Activated T-cell treated with anti-CD3 and anti-CD28 coated beads for 4 hours (primary cell): ENCODE measurements around the gene RLBP1.
A peak's percentile ranks its signal among the peaks of the same experiment; 100 is the strongest.
"Not testable (repeated sequence)": the region's sequence is repeated elsewhere in the genome, so short reads cannot be mapped to it uniquely, and the experiment has no call there.

Source experiments
- DNase-seq: peaks from one replicate; pipeline ENCODE4 v3.0.0-alpha.2; 2020

Gene RLBP1

DNA sequence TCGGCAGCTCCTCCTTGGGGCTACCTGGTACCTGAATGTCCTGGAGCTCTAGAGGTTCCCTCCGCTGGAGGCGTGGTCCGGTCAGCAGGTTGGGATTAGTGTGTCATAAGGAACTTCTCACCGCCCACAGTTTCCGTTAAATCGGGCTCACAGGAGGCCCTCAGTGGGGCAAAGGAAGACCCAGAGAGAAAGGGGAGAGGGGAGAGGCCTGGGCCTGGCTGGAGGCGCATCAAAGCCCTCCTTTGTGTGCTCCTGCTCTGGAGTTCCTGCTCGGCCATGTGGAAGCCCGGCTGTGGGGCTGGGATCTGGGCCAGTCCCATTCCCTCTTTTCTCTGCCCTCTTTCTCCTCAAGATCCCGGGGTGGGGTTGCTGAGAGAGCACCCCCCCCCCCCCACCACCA lies at the start of gene RLBP1:
RLBP1 (minus strand) TSS at position 37 of the 400 bp plus-strand sequence. CDS start 2,604 bp downstream, outside the sequence.
- no peak for DNase-seq

GRCh38 chr15:89250142-89250541 lies 28.8 kb upstream of the RLBP1 start:
- not testable (repeated sequence) for DNase-seq

- no peak for DNase-seq
Observed at GRCh38 chr15:89248584-89248983, 27.2 kb upstream of the RLBP1 start.

DNA sequence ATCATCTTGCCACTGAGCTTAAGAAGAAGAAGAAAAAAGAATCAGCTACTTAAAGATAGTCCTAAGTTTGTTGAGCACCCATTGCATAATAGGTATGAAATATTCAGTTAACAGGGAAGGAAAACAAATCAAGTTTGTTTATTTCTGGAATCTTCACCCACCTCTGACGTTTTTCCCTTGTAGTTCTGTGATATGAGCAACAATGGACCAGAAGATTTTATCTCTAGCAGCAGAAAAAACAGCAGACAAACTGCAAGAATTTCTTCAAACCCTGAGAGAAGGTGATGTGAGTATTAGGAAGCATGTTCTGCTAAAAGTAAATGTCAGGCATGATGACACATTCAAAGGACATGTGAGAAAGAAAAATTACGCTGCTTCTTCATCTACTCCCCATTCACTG lies 26.1 kb upstream of the RLBP1 start:
- DNase-seq: no peak

GRCh38 chr15:89244574-89244903 lies 23.2 kb upstream of the RLBP1 start:
- no peak for DNase-seq

DNA sequence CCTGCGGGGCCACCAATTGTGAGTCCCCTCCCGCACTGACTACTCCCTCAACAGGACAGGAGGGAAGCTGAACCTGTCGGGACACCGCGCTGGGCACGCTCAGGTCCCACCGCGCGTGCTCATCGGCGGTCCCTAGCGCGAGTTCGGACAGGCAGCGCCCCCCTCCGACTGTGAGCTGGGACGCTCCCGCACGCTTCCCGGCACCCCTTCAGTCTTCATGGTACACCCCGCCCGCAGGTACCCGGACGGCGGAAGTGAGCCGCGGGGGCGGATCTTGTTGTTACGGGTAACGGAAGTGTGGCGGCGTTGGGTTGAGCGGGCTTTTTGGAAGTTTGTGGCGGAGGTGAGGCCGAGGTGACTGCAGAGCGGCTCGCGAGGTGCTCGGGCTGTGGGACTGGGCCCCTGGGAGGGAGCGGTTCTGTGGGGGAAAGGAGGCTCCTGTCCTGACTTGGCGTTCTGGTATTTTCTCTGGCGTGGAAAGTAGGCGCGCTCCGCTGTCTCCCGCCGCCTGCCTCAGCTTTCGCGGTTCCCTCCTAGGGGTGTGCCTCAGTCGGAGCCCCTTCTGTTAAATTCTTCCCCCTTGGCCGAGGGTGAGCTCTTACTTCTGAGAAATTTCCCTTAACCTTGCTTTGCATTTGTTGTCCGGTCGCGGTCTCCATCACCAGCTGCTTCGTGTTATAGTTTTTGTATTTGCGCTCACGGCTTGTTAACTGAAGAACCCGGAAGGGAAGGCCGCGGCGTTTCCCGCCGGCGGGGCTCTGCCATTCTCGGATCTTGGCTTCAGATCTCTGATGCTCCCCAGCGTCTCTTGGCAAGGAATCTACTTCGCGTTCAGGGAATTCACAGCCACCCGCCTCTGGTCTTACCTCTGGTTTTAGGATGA lies 22.6 kb upstream of the RLBP1 start, which contains the start of gene FANCI:
FANCI (plus strand) TSS at position 289 of the 883 bp plus-strand sequence. CDS start 3,669 bp downstream, outside the sequence.
- peak; percentile 99 for DNase-seq

GRCh38 chr15:89243046-89243690 lies 21.8 kb upstream of the RLBP1 start:
- DNase-seq: no peak

DNA sequence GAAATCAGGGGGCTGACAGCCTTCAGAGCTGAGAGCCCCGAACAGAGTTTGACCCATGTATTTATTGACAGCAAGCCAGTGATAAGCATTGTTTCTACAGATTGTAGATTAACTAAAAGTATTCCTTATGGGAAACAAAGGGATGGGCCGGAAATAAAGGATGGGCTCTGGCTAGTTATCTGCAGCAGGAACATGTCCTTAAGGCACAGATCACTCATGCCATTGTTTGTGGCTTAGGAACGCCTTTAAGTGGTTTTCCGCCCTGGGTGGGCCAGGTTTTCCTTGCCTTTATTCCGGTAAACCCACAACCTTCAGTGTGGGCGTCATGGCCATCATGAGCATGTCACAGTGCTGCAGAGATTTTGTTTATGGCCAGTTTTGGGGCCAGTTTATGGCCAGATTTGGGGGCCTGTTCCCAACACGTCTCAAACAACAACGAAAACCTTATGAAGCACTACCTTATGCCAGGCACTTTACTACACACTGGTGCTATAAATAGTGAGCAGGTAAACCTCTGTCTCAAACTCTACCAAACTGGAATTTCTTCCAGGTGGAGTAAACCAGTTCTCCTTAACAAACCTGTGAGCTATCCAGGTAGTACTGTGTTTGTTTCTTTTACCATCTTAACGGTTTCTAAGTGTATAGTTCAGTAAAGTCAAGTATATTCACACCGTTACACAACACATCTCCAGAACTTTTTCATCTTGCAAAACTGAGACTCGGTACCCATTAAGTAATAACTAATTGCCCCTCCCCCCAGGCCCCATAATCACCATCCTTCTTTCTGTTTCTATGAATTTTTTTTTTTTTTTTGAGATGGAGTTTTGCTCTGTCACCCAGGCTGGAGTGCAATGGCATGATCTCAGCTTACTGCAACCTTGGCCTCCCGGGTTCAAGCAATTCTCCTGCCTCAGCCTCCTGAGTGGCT lies 18.8 kb upstream of the RLBP1 start:
- not testable (repeated sequence) for DNase-seq

DNA sequence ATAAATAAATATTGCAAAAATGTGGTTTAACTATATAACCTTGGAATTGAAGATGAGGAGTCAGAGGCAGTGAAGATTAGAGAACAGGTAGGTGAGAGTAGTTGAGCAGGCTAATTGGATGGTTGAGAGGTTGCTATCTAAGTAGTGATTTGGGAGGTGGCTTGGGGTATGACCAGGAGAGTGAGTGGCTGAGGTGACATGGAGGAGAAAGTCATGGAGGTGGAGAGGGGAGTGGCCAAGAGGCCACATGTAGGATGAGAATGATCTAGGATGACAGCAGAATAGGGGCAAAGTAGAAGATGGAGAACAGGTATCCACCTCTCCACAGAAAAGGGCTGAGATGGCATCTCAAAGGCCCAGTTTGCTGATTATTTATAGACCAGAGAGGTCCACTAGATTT lies 10.5 kb upstream of the RLBP1 start:
- DNase-seq: no peak

DNA sequence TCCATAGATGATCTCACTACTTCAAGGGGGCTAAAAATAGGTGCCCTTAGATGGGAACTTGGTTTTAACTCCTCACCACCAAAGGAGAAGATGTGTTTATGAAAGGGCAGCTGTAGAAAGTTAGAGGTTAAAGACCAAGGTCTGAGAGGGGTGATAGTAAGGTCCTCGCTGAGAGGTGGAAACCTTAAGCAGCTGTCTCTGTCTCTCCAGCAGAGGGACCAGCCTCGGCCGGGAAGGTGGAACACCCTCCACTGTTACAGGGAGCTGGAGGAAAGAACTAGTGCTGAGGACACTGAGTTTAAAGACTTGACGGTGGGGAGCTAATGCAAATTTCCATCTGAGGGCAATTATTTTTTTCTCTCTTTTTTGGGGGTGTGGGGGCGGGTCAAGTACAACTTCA lies 8.9 kb upstream of the RLBP1 start:
- no peak for DNase-seq

DNA sequence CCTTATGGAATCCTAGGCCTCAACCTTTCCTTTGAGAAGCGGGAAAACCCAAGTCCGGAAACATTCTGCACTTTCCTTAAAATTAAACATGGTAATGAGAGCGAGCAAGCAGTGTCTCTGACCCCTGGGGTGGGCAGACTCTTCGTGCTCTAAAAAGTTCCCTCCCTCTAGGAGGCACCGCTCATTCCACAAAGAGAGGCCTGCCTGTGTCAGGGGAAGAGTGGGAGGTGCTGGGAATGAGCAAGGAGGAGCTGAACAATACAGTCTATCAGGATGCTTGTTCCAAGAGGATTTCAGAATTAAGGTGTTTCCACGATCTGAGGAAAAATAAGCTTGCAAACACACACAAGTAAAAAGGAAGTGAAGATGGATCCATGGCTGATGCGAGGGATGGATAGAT lies 6.0 kb upstream of the RLBP1 start:
- DNase-seq: no peak

DNA sequence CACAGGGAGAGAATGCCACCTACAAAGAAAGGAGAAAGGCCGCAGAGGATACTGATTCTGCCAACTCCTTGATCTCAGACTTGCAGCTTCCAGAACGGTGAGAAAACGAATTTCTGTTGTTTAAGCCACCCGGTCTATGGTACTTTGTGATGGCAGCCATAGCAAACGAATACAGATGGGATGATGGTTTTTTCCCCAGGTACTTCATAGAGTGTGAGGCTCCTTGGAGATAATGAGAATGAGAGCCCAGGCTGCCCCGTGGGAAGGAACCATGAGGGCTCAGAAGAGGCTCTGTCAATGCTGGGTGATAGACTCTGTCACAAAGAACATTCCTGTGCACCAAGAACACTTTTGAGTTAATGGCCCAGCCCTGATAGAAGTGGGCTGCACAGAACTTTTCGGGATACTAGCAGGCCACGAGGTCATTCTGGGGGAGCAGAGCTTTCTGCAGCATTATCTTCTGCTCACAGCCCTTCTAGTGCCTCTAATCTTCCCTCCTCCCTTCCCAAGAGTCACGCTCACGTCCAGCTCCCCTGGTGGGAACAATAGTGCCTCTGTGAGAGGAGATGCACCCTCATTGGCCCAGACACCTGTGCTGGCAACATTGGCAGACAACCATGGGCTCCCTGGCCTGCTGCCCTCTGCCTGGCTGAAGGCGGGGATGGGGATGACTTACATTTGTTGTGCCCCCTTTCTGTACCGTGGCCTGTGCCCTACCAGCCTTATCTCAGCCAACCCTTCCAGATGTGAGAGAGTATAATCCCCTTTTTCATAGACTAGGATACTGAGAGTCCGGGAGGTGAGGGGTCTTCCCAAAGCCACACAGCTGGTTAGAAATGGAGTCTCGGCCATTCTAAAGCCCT lies 5.2 kb upstream of the RLBP1 start:
- no peak for DNase-seq

- DNase-seq: no peak
Observed at GRCh38 chr15:89225588-89225987, 4.2 kb upstream of the RLBP1 start.

GRCh38 chr15:89218531-89218930 lies 2.8 kb downstream of the RLBP1 start:
- no peak for DNase-seq

- DNase-seq: no peak
Observed at GRCh38 chr15:89217686-89218376, 3.5 kb downstream of the RLBP1 start.

- DNase-seq: no peak
Observed at GRCh38 chr15:89217031-89217430, 4.3 kb downstream of the RLBP1 start.

DNA sequence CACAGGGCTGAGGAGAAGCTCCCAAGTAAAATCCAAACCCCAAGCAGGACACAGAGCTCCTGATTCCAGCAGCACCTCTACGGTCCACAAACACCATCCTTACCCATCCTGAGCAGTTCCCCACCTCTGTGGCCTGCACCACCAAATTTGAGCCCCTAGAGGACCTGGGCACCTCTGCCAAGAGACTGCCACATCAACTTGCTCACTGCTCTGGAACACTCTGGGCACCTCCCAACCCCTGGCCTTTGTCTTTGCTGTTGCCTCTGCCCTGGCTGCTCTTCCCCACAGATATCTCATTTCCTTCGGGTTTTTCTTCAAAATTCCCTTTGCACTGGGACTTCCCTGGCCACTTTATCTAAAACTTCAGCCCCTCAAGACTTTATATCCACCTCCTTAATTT lies 5.8 kb downstream of the RLBP1 start:
- no peak for DNase-seq

DNA sequence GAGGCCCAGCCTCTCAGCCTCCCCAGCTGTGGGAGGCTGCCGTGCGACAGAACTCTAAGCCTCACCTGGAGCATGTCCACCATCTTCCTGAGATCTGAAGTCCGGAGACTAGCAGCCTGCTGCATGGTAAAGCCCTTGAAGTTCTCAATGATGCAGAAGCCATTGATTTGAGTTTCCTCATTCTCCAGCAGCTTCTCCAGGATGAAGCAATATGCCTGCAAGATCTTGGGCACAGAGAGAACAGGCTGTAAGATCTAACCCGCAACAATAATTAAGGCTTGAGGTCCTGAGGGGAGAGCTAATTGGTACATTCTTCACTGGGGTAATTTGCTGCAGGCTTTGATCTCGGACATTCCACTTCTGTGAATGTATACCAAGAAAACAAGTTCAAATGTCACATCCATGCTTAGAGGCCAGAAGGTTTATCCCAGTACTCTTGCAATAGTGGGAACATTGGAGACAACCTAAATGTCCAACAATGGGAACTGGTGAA lies 9.7 kb downstream of the RLBP1 start:
- no peak for DNase-seq

GRCh38 chr15:89209057-89209456 lies 12.3 kb downstream of the RLBP1 start:
- no peak for DNase-seq

DNA sequence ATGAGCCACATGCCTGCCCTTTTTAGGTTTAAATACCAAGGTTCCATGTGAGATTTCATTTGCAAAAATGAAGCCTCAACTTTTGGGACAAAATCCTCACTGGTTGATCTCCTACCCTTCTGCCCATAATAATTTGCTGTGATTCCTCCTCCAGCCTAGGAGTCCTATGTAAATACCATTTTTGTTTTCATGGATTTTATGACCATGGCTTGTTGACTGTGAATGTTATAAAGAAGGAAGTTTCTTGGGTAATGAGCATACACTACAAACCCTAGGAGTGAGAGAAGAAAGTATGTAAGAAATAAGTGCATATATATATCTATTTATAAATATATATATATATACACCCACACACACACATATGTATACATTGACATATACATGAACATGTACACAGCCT lies 13.1 kb downstream of the RLBP1 start:
- DNase-seq: no peak

GRCh38 chr15:89206908-89207331 lies 14.5 kb downstream of the RLBP1 start:
- peak; percentile 64 for DNase-seq
